Tibial artery (tissue), 4 donors: ENCODE data around the gene PRSS33.

Experiments
- DNase-seq, 2 donors: peaks; one replicate each; pipeline ENCODE4 v3.0.0-alpha.2; 2019
- H3K27ac ChIP-seq, 2 donors: fragments of 200-600 bp; sonication (generic) in 1 of 2; 1 replicate in 1 of 2; 2 replicates in 1 of 2; pipeline ENCODE4 v1.5.1; 2018 to 2019; ENCODE audit warnings: mild to moderate bottlenecking in 1 of 2
- H3K27me3 ChIP-seq, 2 donors: fragments of 200-600 bp; sonication (generic) in 1 of 2; one replicate each; pipeline versions ENCODE4 v1.5.1 to v1.6.0; 2016 to 2019
- H3K36me3 ChIP-seq, 3 donors: fragments of 200-600 bp; sonication (generic) in 2 of 3; one replicate each; pipeline ENCODE4 v1.5.1; 2016 to 2019; ENCODE audit warnings: mild to moderate bottlenecking in 2 of 3
- H3K4me1 ChIP-seq, 4 donors: fragments of 200-600 bp; sonication (generic) in 2 of 4; 1 replicate in 3 of 4; 2 replicates in 1 of 4; pipeline ENCODE4 v1.5.1; 2016 to 2019
- H3K4me3 ChIP-seq, 2 donors: fragments of 200-600 bp; sonication (generic) in 1 of 2; 1 replicate in 1 of 2; 2 replicates in 1 of 2; pipeline ENCODE4 v1.5.1; 2018 to 2019; ENCODE audit warnings: mild to moderate bottlenecking in 2 of 2
- H3K9me3 ChIP-seq, 3 donors: fragments of 200-600 bp; sonication (generic) in 1 of 3; one replicate each; pipeline ENCODE4 v1.5.1; 2016 to 2019
- intact Hi-C: fragments of 100-400 bp; cut with DNase I; formaldehyde crosslinking; loops from one replicate; pipeline ENCODE4 v1.15.0; 2023; ENCODE audit warnings: low total_unique reads
- TF ChIP-seq, protein P1 (sequence below), 2 experiments: fragments of 200-600 bp in 1 of 2; fragments of 450-650 bp in 1 of 2; IDR thresholded peaks; one replicate each; pipeline ENCODE4 v1.5.1; 2017 to 2019; ENCODE audit warnings: antibody characterized with exemption in 2 of 2, mild to moderate bottlenecking in 1 of 2, moderate library complexity in 1 of 2

PRSS33 gene

DNA sequence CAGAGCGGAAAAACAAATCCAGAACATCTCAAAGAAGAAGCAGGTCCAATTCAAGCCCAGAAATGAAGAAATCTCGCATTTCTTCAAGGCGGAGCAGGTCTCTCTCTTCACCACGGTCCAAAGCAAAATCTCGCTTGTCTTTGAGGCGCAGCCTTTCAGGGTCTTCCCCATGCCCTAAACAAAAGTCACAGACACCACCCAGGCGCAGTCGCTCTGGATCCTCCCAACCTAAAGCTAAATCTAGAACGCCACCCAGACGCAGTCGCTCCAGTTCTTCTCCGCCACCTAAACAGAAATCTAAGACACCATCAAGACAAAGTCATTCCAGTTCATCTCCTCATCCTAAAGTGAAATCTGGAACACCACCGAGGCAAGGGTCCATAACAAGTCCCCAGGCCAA is 24.6 kb downstream of the PRSS33 start:
- H3K4me3 ChIP-seq, result no peak overlapping the region
- peaks cover 0 to 3% (median 1%) of the 10 kb centered on the region in 4 donors for H3K4me1 ChIP-seq
- peaks cover 100% of the 10 kb centered on the region in 3 donors for H3K36me3 ChIP-seq
- H3K27ac ChIP-seq, result no peak overlapping the region
- TF ChIP-seq, protein P1, sequence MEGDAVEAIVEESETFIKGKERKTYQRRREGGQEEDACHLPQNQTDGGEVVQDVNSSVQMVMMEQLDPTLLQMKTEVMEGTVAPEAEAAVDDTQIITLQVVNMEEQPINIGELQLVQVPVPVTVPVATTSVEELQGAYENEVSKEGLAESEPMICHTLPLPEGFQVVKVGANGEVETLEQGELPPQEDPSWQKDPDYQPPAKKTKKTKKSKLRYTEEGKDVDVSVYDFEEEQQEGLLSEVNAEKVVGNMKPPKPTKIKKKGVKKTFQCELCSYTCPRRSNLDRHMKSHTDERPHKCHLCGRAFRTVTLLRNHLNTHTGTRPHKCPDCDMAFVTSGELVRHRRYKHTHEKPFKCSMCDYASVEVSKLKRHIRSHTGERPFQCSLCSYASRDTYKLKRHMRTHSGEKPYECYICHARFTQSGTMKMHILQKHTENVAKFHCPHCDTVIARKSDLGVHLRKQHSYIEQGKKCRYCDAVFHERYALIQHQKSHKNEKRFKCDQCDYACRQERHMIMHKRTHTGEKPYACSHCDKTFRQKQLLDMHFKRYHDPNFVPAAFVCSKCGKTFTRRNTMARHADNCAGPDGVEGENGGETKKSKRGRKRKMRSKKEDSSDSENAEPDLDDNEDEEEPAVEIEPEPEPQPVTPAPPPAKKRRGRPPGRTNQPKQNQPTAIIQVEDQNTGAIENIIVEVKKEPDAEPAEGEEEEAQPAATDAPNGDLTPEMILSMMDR (IDR thresholded peaks at IDR 0.05), result no peak
- H3K9me3 ChIP-seq, result no peaks in the 10 kb centered on the region
- intact Hi-C loops, result no loop called here
- no peaks in the 10 kb centered on the region for H3K27me3 ChIP-seq
- DNase-seq, result no peak

DNA sequence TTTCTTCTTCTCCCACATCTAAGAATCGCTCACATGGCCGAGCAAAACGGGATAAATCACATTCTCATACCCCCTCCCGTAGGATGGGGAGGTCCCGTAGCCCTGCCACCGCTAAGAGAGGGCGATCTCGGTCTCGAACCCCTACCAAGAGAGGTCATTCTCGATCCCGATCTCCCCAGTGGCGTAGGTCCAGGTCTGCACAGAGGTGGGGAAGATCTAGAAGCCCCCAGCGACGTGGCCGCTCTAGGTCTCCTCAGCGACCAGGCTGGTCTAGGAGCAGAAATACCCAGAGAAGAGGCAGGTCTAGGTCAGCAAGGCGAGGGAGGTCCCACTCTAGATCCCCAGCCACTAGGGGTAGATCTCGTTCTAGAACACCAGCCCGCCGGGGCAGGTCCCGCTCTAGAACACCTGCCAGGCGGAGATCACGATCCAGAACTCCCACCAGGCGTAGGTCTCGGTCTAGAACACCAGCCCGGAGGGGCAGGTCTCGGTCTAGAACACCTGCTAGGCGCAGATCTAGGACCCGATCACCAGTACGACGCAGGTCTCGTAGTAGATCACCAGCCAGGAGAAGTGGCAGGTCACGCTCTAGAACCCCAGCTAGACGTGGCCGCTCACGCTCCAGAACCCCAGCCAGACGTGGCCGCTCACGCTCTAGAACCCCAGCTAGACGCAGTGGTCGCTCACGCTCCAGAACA is 25.3 kb downstream of the PRSS33 start:
- no peak overlapping the region for H3K27ac ChIP-seq
- no peaks in the 10 kb centered on the region for H3K27me3 ChIP-seq
- H3K4me3 ChIP-seq, result no peak overlapping the region
- intact Hi-C loops, result no loop called here
- DNase-seq, result no peak
- TF ChIP-seq, protein P1 (IDR thresholded peaks at IDR 0.05), result no peak
- no peaks in the 10 kb centered on the region for H3K9me3 ChIP-seq
- peaks cover 0 to 9% (median 2%) of the 10 kb centered on the region in 4 donors for H3K4me1 ChIP-seq
- peaks cover 99 to 100% (median 99%) of the 10 kb centered on the region in 3 donors for H3K36me3 ChIP-seq

DNA sequence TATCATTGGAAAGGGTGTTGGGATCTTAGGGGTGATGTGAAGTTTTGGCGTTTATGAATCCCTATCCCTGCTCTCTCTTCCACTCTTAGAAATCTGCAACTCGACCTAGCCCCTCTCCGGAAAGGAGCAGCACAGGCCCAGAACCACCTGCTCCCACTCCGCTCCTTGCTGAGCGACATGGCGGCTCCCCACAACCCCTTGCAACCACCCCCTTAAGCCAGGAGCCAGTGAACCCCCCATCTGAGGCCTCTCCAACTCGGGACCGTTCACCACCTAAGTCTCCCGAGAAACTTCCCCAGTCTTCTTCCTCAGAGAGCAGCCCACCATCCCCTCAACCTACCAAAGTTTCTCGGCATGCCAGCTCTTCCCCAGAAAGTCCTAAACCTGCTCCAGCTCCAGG is 25.9 kb downstream of the PRSS33 start:
- DNase-seq, result no peak
- no peaks in the 10 kb centered on the region for H3K9me3 ChIP-seq
- TF ChIP-seq, protein P1 (IDR thresholded peaks at IDR 0.05), result no peak

DNA sequence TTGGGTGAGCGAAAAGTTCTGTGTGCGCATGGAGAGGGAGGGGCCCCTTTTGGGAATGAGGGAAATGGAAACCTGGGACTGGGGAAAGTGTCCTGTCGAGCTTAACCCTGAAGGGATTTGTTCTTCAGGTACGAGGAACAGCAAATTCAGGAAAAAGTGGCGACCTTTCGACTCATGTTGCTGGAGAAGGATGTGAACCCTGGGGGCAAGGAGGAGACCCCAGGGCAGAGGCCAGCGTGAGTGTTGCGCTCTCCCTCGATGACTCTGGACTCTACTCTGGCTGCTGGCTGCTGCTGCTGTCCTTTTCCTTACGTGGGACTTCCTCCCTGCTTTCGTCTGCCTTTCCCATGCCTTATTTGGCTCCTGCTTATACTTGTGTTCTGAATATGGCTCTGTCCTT is 30.0 kb downstream of the PRSS33 start:
- H3K4me3 ChIP-seq, result no peak overlapping the region
- intact Hi-C loops, result no loop called here
- H3K9me3 ChIP-seq, result no peaks in the 10 kb centered on the region
- DNase-seq, result no peak
- H3K27me3 ChIP-seq, result no peaks in the 10 kb centered on the region
- TF ChIP-seq, protein P1 (IDR thresholded peaks at IDR 0.05), result no peak
- H3K4me1 ChIP-seq, result peaks cover 0 to 44% (median 29%) of the 10 kb centered on the region in 4 donors
- peaks cover 52 to 64% (median 52%) of the 10 kb centered on the region in 3 donors for H3K36me3 ChIP-seq
- no peak overlapping the region for H3K27ac ChIP-seq

More for the DNA sequence above, 25.9 kb downstream of the PRSS33 start:
- H3K4me3 ChIP-seq, result no peak overlapping the region
- no peak overlapping the region for H3K27ac ChIP-seq
- no peaks in the 10 kb centered on the region for H3K27me3 ChIP-seq
- H3K4me1 ChIP-seq, result peaks cover 0 to 14% (median 5%) of the 10 kb centered on the region in 4 donors
- intact Hi-C loops, result no loop called here
- H3K36me3 ChIP-seq, result peaks cover 93 to 100% (median 94%) of the 10 kb centered on the region in 3 donors

DNA sequence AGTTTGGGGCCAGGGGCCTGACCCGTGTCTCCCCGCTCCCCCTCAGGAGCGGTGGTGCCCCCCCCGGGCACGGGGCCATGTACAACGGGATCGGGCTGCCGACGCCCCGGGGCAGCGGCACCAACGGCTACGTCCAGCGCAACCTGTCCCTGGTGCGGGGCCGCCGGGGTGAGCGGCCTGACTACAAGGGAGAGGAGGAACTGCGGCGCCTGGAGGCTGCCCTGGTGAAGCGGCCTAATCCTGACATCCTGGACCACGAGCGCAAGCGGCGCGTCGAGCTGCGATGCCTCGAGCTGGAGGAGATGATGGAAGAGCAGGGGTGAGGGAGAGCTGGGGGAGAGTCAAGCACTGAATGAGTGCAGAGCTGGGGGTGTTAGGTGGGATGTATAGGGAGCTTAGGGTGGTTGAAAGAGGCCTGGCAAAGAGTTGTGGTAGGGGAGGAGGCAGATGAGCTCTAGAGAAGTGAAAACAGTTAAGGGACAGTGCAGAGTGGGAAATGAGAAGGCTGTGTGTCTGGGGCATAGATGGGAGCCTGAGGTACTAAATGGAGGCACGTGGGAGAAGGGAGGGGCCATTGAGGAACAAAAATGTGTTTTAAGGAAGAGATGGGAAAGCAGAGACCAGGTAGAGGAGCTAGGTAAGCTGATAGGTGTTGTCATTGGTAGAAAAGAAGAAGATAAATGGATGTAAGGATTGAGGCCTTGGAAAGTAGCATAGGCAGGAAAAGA is 30.9 kb downstream of the PRSS33 start:
- no peak for DNase-seq
- Histone ChIP-seq H3K9me3 (no peaks in the 10 kb centered on the region), H3K27me3 (no peaks in the 10 kb centered on the region), H3K27ac (no peak overlapping the region), H3K4me3 (no peak overlapping the region), H3K36me3 (peaks cover 43 to 55% (median 44%) of the 10 kb centered on the region in 3 donors), H3K4me1 (peaks cover 0 to 49% (median 35%) of the 10 kb centered on the region in 4 donors)
- intact Hi-C loops, result no loop called here
- TF ChIP-seq, protein P1 (IDR thresholded peaks at IDR 0.05), result no peak
